A673 (cell line): ENCODE results near the gene EDIL3. TPM values are rescaled to one million over a fixed set of nuclear protein-coding genes. Genes with fewer than 3 reads are reported as not detected.

Source experiments
- BruUV-seq: library from RNA; stranded (reverse); fragments of 400-500 nt; replicated peaks from 2 replicates; lab custom pipeline; 2021; lab: Mats Ljungman, UMichigan
- CTCF ChIA-PET: fragments of 300-600 bp; sonication (Branson Sonifier 250); formaldehyde crosslinking; loops from one replicate; lab custom pipeline; 2022; ENCODE audit warnings: antibody characterized with exemption; lab: Charles Lee
- POLR2A ChIA-PET: fragments of 300-600 bp; sonication (Branson Sonifier 250); formaldehyde crosslinking; loops from one replicate; lab custom pipeline; 2022; ENCODE audit warnings: antibody characterized with exemption; ENCODE audit not compliant: low non-redundant PET; lab: Charles Lee
- DNase-seq: peaks from one replicate; pipeline ENCODE4 v3.0.0-alpha.2; 2015; ENCODE audit warnings: low spot score
- H3K27ac ChIP-seq: fragments of 200-600 bp; sonication (generic); 2 replicates; pipeline ENCODE4 v1.5.1; 2016; ENCODE audit warnings: mixed run types, low read depth, mild to moderate bottlenecking, mixed read lengths, antibody characterized with exemption, low read length; ENCODE audit not compliant: poor library complexity, severe bottlenecking
- H3K27me3 ChIP-seq: fragments of 200-600 bp; sonication (generic); replicated peaks from 2 replicates; pipeline ENCODE4 v1.6.1; 2017; ENCODE audit warnings: mixed run types, low read depth, mild to moderate bottlenecking, mixed read lengths, antibody characterized with exemption, low read length; ENCODE audit not compliant: insufficient read depth, poor library complexity
- H3K36me3 ChIP-seq: fragments of 200-600 bp; sonication (generic); 2 replicates; pipeline ENCODE4 v1.6.1; 2016; ENCODE audit warnings: mixed run types, mild to moderate bottlenecking, mixed read lengths, antibody characterized with exemption, low read length; ENCODE audit not compliant: insufficient read depth, poor library complexity, severe bottlenecking
- H3K4me1 ChIP-seq: fragments of 200-600 bp; sonication (generic); 2 replicates; pipeline ENCODE4 v1.6.1; 2017; ENCODE audit warnings: mixed run types, mild to moderate bottlenecking, mixed read lengths, antibody characterized with exemption, low read length; ENCODE audit not compliant: insufficient read depth, poor library complexity, severe bottlenecking
- H3K4me3 ChIP-seq: fragments of 200-600 bp; sonication (generic); 2 replicates; pipeline ENCODE4 v1.5.1; 2016; ENCODE audit warnings: low read depth, mixed run types, mild to moderate bottlenecking, mixed read lengths, low read length; ENCODE audit not compliant: poor library complexity, severe bottlenecking
- H3K9me3 ChIP-seq: fragments of 200-600 bp; sonication (generic); 2 replicates; pipeline ENCODE4 v1.6.1; 2016; ENCODE audit warnings: mixed run types, low read depth, mild to moderate bottlenecking, mixed read lengths, antibody characterized with exemption, low read length; ENCODE audit not compliant: poor library complexity, severe bottlenecking
- CTCF ChIP-seq: fragments of 300-800, 200-600 bp; sonication (generic); conservative IDR thresholded peaks from 2 replicates; pipeline ENCODE4 v1.5.1; 2017; ENCODE audit warnings: low read depth, mild to moderate bottlenecking, antibody characterized with exemption, low read length, moderate library complexity, mixed read lengths
- EZH2 ChIP-seq: fragments of 200-600 bp; sonication (generic); IDR thresholded peaks from 2 replicates; pipeline ENCODE4 v1.6.1; 2017; ENCODE audit warnings: borderline replicate concordance, low read depth, mild to moderate bottlenecking, mixed read lengths, antibody characterized with exemption, low read length; ENCODE audit not compliant: poor library complexity, severe bottlenecking
- intact Hi-C: fragments of 100-400 bp; cut with micrococcal nuclease; formaldehyde crosslinking; loops from one replicate; pipeline ENCODE4 v1.10.0; 2022; ENCODE audit not compliant: unreplicated experiment
- total RNA-seq: library from RNA; stranded (reverse); gene quantifications from 2 replicates; pipeline ENCODE4 v1.2.3, GENCODE V29; 2021

EDIL3 gene
- total RNA-seq, 1 experiment from 2014 or later, result 4.6 TPM

GRCh38 chr5:84202136-84202535 lies 182.5 kb downstream of the EDIL3 start:
- Histone ChIP-seq H3K36me3 (no peaks in the 10 kb centered on the region), H3K4me1 (no peaks in the 10 kb centered on the region), H3K27me3 (no peaks in the 10 kb centered on the region), H3K4me3 (no peak overlapping the region), H3K27ac (no peak overlapping the region), H3K9me3 (no peaks in the 10 kb centered on the region)
- intact Hi-C loops, result no loop called here
- ChIA-PET CTCF (no interaction called here), POLR2A (no interaction called here)
- no peak for DNase-seq
- TF ChIP-seq CTCF (no peak), EZH2 (no peak)
- no TSS peak for BruUV-seq

- Histone ChIP-seq H3K27ac (no peak overlapping the region), H3K4me3 (no peak overlapping the region), H3K9me3 (no peaks in the 10 kb centered on the region), H3K27me3 (no peaks in the 10 kb centered on the region), H3K36me3 (no peaks in the 10 kb centered on the region), H3K4me1 (no peaks in the 10 kb centered on the region)
- BruUV-seq, result no TSS peak
- CTCF ChIA-PET, result no interaction called here
- POLR2A ChIA-PET, result no interaction called here
- TF ChIP-seq EZH2 (no peak), CTCF (no peak)
- DNase-seq, result no peak
- intact Hi-C loops, result no loop called here
Observed at GRCh38 chr5:84197538-84197937, 187.1 kb downstream of the EDIL3 start.

- H3K4me3 ChIP-seq, result no peak overlapping the region
- TF ChIP-seq EZH2 (no peak), CTCF (no peak)
- no peaks in the 10 kb centered on the region for H3K9me3 ChIP-seq
- no TSS peak for BruUV-seq
- CTCF ChIA-PET, result no interaction called here
- no peaks in the 10 kb centered on the region for H3K4me1 ChIP-seq
- no peaks in the 10 kb centered on the region for H3K36me3 ChIP-seq
- no peak for DNase-seq
- H3K27ac ChIP-seq, result no peak overlapping the region
- POLR2A ChIA-PET, result no interaction called here
- no peaks in the 10 kb centered on the region for H3K27me3 ChIP-seq
- intact Hi-C loops, result no loop called here
Observed at GRCh38 chr5:84191281-84191680, 193.4 kb downstream of the EDIL3 start.
